OCI-LY7 (cell line): ENCODE results near the gene ARHGAP33.

Experiments used
- CTCF ChIP-seq: fragments of 200-600 bp; sonication (generic); conservative IDR thresholded peaks from 2 replicates; pipeline ENCODE4 v1.5.1; 2014; ENCODE audit warnings: mild to moderate bottlenecking, antibody characterized with exemption, low read length, moderate library complexity, mixed read lengths
- EZH2phosphoT487 ChIP-seq: fragments of 200-600 bp; sonication (generic); IDR thresholded peaks from 2 replicates; pipeline ENCODE4 v1.6.1; 2018; ENCODE audit warnings: low read depth, borderline replicate concordance, mild to moderate bottlenecking, mixed run types, antibody characterized with exemption, low read length, moderate library complexity, mixed read lengths

GRCh38 chr19:35734273-35734672 lies 41.1 kb upstream of the ARHGAP33 start:
- TF ChIP-seq CTCF = no peak
- no peak for TF ChIP-seq EZH2phosphoT487
